Measurements from ENCODE around the gene MORN3.

- no peak for TF ChIP-seq MYC (IDR thresholded peaks at IDR 0.05; ENCODE audit: low read depth, low read length)
- no peak for TF ChIP-seq POLR2A (IDR thresholded peaks at IDR 0.05; ENCODE audit: extremely low read depth, insufficient read length)
- no peak for TF ChIP-seq CTCF (IDR thresholded peaks at IDR 0.05; ENCODE audit: low read depth, low read length)
- no peak for TF ChIP-seq MAX (IDR thresholded peaks at IDR 0.05; ENCODE audit: low read depth, low read length)
Measured at GRCh38 chr12:121709478-121709961, 40.1 kb upstream of the MORN3 start.

Measured in NB4 (cell line).